Measurements from ENCODE around the gene MOCOS. TPM values are rescaled to one million over a fixed set of nuclear protein-coding genes. Genes with fewer than 3 reads are reported as not detected.

The MOCOS gene
- total RNA-seq, 2 donors from 2014 or later = 1.0 to 1.3 TPM

GRCh38 chr18:36265015-36265414, 77.7 kb downstream of the MOCOS start:
- H3K27me3 ChIP-seq = no peaks in the 10 kb centered on the region
- H3K36me3 ChIP-seq (replicated peaks in 1 of 2; ENCODE audit: insufficient read depth in 1 of 2, low read depth in 2 of 2) = no peaks in the 10 kb centered on the region
- no peak overlapping the region for H3K27ac ChIP-seq
- no peak for DNase-seq
- no peak for TF ChIP-seq POLR2A (IDR thresholded peaks at IDR 0.05)
- no peak for TF ChIP-seq CTCF (IDR thresholded peaks at IDR 0.05)
- no peak overlapping the region for H3K4me3 ChIP-seq
- no peaks in the 10 kb centered on the region for H3K4me1 ChIP-seq
- WGBS, 2 donors = 18 to 22% methylated on average over 5 of the region's 5 CpGs
- intact Hi-C loops (cut with DNase I) = no loop called here
- ATAC-seq = no peak
- no peaks in the 10 kb centered on the region for H3K9me3 ChIP-seq

- no peak for ATAC-seq
- H3K27me3 ChIP-seq = no peaks in the 10 kb centered on the region
- H3K4me3 ChIP-seq = no peak overlapping the region
- H3K36me3 ChIP-seq (replicated peaks in 1 of 2; ENCODE audit: insufficient read depth in 1 of 2, low read depth in 2 of 2) = no peaks in the 10 kb centered on the region
- TF ChIP-seq CTCF (IDR thresholded peaks at IDR 0.05) (no peak), POLR2A (IDR thresholded peaks at IDR 0.05) (no peak)
- H3K4me1 ChIP-seq = no peaks in the 10 kb centered on the region
- H3K9me3 ChIP-seq = no peaks in the 10 kb centered on the region
- WGBS, 2 donors = 80% methylated on average over 4 of the region's 4 CpGs
- no peak for DNase-seq
- H3K27ac ChIP-seq = no peak overlapping the region
- intact Hi-C loops (cut with DNase I) = no loop called here
Observed at GRCh38 chr18:36269157-36269556, 81.9 kb downstream of the MOCOS start.

GRCh38 chr18:36271153-36271552, 83.9 kb downstream of the MOCOS start:
- no peak for ATAC-seq
- H3K27me3 ChIP-seq = no peaks in the 10 kb centered on the region
- no peaks in the 10 kb centered on the region for H3K9me3 ChIP-seq
- intact Hi-C loops (cut with DNase I) = no loop called here
- DNase-seq = no peak
- H3K4me1 ChIP-seq = no peaks in the 10 kb centered on the region
- H3K36me3 ChIP-seq (replicated peaks in 1 of 2; ENCODE audit: insufficient read depth in 1 of 2, low read depth in 2 of 2) = no peaks in the 10 kb centered on the region
- no peak overlapping the region for H3K4me3 ChIP-seq
- no peak overlapping the region for H3K27ac ChIP-seq
- TF ChIP-seq POLR2A (IDR thresholded peaks at IDR 0.05) = no peak
- no peak for TF ChIP-seq CTCF (IDR thresholded peaks at IDR 0.05)

- ATAC-seq (no peak), DNase-seq (no peak)
- no peaks in the 10 kb centered on the region for H3K27me3 ChIP-seq
- H3K4me1 ChIP-seq = no peaks in the 10 kb centered on the region
- no peaks in the 10 kb centered on the region for H3K9me3 ChIP-seq
- no peak overlapping the region for H3K27ac ChIP-seq
- TF ChIP-seq CTCF (IDR thresholded peaks at IDR 0.05) = no peak
- no peak for TF ChIP-seq POLR2A (IDR thresholded peaks at IDR 0.05)
- no peaks in the 10 kb centered on the region for H3K36me3 ChIP-seq (replicated peaks in 1 of 2; ENCODE audit: insufficient read depth in 1 of 2, low read depth in 2 of 2)
- no peak overlapping the region for H3K4me3 ChIP-seq
- intact Hi-C loops (cut with DNase I) = no loop called here
- WGBS, 2 donors = 95 to 96% methylated on average over 8 of the region's 8 CpGs
Observed at GRCh38 chr18:36273347-36273746, 86.0 kb downstream of the MOCOS start.

GRCh38 chr18:36274083-36274715, 86.9 kb downstream of the MOCOS start:
- no peak overlapping the region for H3K4me3 ChIP-seq
- no peaks in the 10 kb centered on the region for H3K27me3 ChIP-seq
- intact Hi-C loops (cut with DNase I) = no loop called here
- WGBS, 2 donors = 83 to 89% methylated on average over 7 to 8 of the region's 8 CpGs
- no peak for TF ChIP-seq POLR2A (IDR thresholded peaks at IDR 0.05)
- TF ChIP-seq CTCF (IDR thresholded peaks at IDR 0.05) = no peak
- no peak for ATAC-seq
- H3K27ac ChIP-seq = no peak overlapping the region
- no peaks in the 10 kb centered on the region for H3K36me3 ChIP-seq (replicated peaks in 1 of 2; ENCODE audit: insufficient read depth in 1 of 2, low read depth in 2 of 2)
- no peak for DNase-seq
- no peaks in the 10 kb centered on the region for H3K4me1 ChIP-seq
- no peaks in the 10 kb centered on the region for H3K9me3 ChIP-seq

Measured in body of pancreas (tissue), 4 donors.